ENCODE measurements around the gene DMRTB1. TPM values are rescaled to one million over a fixed set of nuclear protein-coding genes. Genes with fewer than 3 reads are reported as not detected.

Gene DMRTB1
- total and polyA plus RNA-seq, 7 donors = not detected

GRCh38 chr1:53511323-53511932, 52.2 kb downstream of the DMRTB1 start:
- WGBS, 3 donors = 82 to 87% (median 84%) methylated on average over 13 of the region's 13 CpGs
- no peak overlapping the region for H3K27ac ChIP-seq

GRCh38 chr1:53511933-53512806, 53.0 kb downstream of the DMRTB1 start:
- no peaks in the 10 kb centered on the region for H3K9me3 ChIP-seq
- H3K4me1 ChIP-seq = no peaks in the 10 kb centered on the region
- no peaks in the 10 kb centered on the region for H3K27me3 ChIP-seq (ENCODE audit: insufficient read depth in 3 of 3, low read length in 2 of 3)
- no peak overlapping the region for H3K27ac ChIP-seq
- TF ChIP-seq CTCF (IDR thresholded peaks at IDR 0.05) = no peak
- intact Hi-C loops (cut with DNase I) = no loop called here
- no peak overlapping the region for H3K4me3 ChIP-seq
- no peak for ATAC-seq
- DNase-seq = no peak
- WGBS, 3 donors = 65 to 77% (median 77%) methylated on average over 19 of the region's 19 CpGs
- no peaks in the 10 kb centered on the region for H3K36me3 ChIP-seq (ENCODE audit: insufficient read depth in 1 of 2, low read depth in 1 of 2)

More at GRCh38 chr1:53511323-53511932, 52.2 kb downstream of the DMRTB1 start:
- Histone ChIP-seq H3K4me1 (no peaks in the 10 kb centered on the region), H3K4me3 (no peak overlapping the region), H3K36me3 (ENCODE audit: insufficient read depth in 1 of 2, low read depth in 1 of 2) (no peaks in the 10 kb centered on the region), H3K27me3 (ENCODE audit: insufficient read depth in 3 of 3, low read length in 2 of 3) (no peaks in the 10 kb centered on the region), H3K9me3 (no peaks in the 10 kb centered on the region)
- TF ChIP-seq CTCF (IDR thresholded peaks at IDR 0.05) = no peak
- intact Hi-C loops (cut with DNase I) = no loop called here
- no peak for ATAC-seq
- no peak for DNase-seq

- intact Hi-C loops (cut with DNase I) = no loop called here
- no peak for TF ChIP-seq CTCF (IDR thresholded peaks at IDR 0.05)
- Histone ChIP-seq H3K9me3 (no peaks in the 10 kb centered on the region), H3K4me1 (no peaks in the 10 kb centered on the region), H3K36me3 (ENCODE audit: insufficient read depth in 1 of 2, low read depth in 1 of 2) (no peaks in the 10 kb centered on the region), H3K4me3 (no peak overlapping the region), H3K27me3 (ENCODE audit: insufficient read depth in 3 of 3, low read length in 2 of 3) (no peaks in the 10 kb centered on the region), H3K27ac (no peak overlapping the region)
- DNase-seq = no peak
- 85 to 92% (median 92%) methylated on average over 20 to 22 of the region's 22 CpGs for WGBS, 3 donors
- no peak for ATAC-seq
Observed at GRCh38 chr1:53512807-53513755, 53.9 kb downstream of the DMRTB1 start.

- Histone ChIP-seq H3K4me1 (no peaks in the 10 kb centered on the region), H3K27ac (no peak overlapping the region), H3K36me3 (ENCODE audit: insufficient read depth in 1 of 2, low read depth in 1 of 2) (no peaks in the 10 kb centered on the region), H3K27me3 (ENCODE audit: insufficient read depth in 3 of 3, low read length in 2 of 3) (no peaks in the 10 kb centered on the region), H3K9me3 (no peaks in the 10 kb centered on the region), H3K4me3 (no peak overlapping the region)
- DNase-seq (no peak), ATAC-seq (no peak)
- intact Hi-C loops (cut with DNase I) = no loop called here
- no peak for TF ChIP-seq CTCF (IDR thresholded peaks at IDR 0.05)
- WGBS, 3 donors = 94 to 95% (median 94%) methylated on average over 7 of the region's 7 CpGs
Observed at GRCh38 chr1:53513846-53514245, 54.6 kb downstream of the DMRTB1 start.
